Neuronal stem cell (in vitro differentiated cells): ENCODE results near the gene COX8A.

ENCODE experiments used
- DNase-seq: peaks from one replicate; pipeline ENCODE4 v3.0.0-alpha.2; 2013; ENCODE audit warnings: low spot score
- H2AFZ ChIP-seq: one replicate; pipeline ENCODE4 v1.6.1; 2013; ENCODE audit warnings: mild to moderate bottlenecking, low read length, inconsistent platforms
- H2AK5ac ChIP-seq: 2 replicates; pipeline ENCODE4 v1.6.1; 2013; ENCODE audit warnings: low read depth, mild to moderate bottlenecking, inconsistent platforms, low read length, moderate library complexity, mixed read lengths
- H2BK120ac ChIP-seq: 2 replicates; pipeline ENCODE4 v1.6.1; 2013; ENCODE audit warnings: low read depth, mild to moderate bottlenecking, inconsistent platforms, low read length, moderate library complexity, mixed read lengths
- H2BK12ac ChIP-seq: one replicate; pipeline ENCODE4 v1.6.1; 2013; ENCODE audit warnings: low read length, inconsistent platforms
- H2BK15ac ChIP-seq: 2 replicates; pipeline ENCODE4 v1.6.1; 2013; ENCODE audit warnings: mild to moderate bottlenecking, low read length, inconsistent platforms, mixed read lengths
- H2BK5ac ChIP-seq: one replicate; pipeline ENCODE4 v1.6.1; 2013; ENCODE audit warnings: inconsistent platforms, mild to moderate bottlenecking, low read length, moderate library complexity
- H3K14ac ChIP-seq: one replicate; pipeline ENCODE4 v1.6.1; 2013; ENCODE audit warnings: low read length, inconsistent platforms
- H3K18ac ChIP-seq: 2 replicates; pipeline ENCODE4 v1.6.1; 2013; ENCODE audit warnings: low read length, inconsistent platforms
- H3K23ac ChIP-seq: 2 replicates; pipeline ENCODE4 v1.6.1; 2013; ENCODE audit warnings: low read depth, mild to moderate bottlenecking, mixed read lengths, low read length, inconsistent platforms; ENCODE audit not compliant: poor library complexity
- H3K27ac ChIP-seq: replicated peaks from 3 replicates; pipeline ENCODE4 v1.5.1; 2013; ENCODE audit warnings: low read length, inconsistent platforms
- H3K27me3 ChIP-seq, 3 experiments: 2 replicates each; pipeline ENCODE4 v1.6.1; 2013; ENCODE audit warnings: low read length in 3 of 3, mild to moderate bottlenecking in 2 of 3, inconsistent platforms in 1 of 3, low read depth in 1 of 3, mixed read lengths in 1 of 3, moderate library complexity in 1 of 3; ENCODE audit not compliant: control insufficient read depth in 3 of 3, insufficient read depth in 3 of 3
- H3K36me3 ChIP-seq, 2 donors: replicated peaks in 1 of 2; 2 replicates each; pipeline ENCODE4 v1.6.1; 2013; ENCODE audit warnings: low read length in 2 of 2; ENCODE audit not compliant: control insufficient read depth in 2 of 2, insufficient read depth in 2 of 2
- H3K4ac ChIP-seq: 2 replicates; pipeline ENCODE4 v1.6.1; 2013; ENCODE audit warnings: inconsistent platforms, mild to moderate bottlenecking, low read length, moderate library complexity
- H3K4me1 ChIP-seq, 2 donors: 1 replicate in 1 of 2; 2 replicates in 1 of 2; pipeline ENCODE4 v1.6.1; 2013; ENCODE audit warnings: low read length in 2 of 2, low read depth in 1 of 2; ENCODE audit not compliant: control insufficient read depth in 2 of 2, insufficient read depth in 1 of 2
- H3K4me2 ChIP-seq: one replicate; pipeline ENCODE4 v1.6.1; 2013; ENCODE audit warnings: mild to moderate bottlenecking, low read length, inconsistent platforms; ENCODE audit not compliant: insufficient read depth, poor library complexity, severe bottlenecking
- H3K4me3 ChIP-seq, 2 donors: 2 replicates each; pipeline ENCODE4 v1.5.1; 2013; ENCODE audit warnings: low read length in 2 of 2, mild to moderate bottlenecking in 2 of 2, inconsistent platforms in 1 of 2, moderate library complexity in 1 of 2
- H3K79me1 ChIP-seq: one replicate; pipeline ENCODE4 v1.6.1; 2013; ENCODE audit warnings: low read depth, mild to moderate bottlenecking, inconsistent platforms, low read length, moderate library complexity
- H3K9ac ChIP-seq: one replicate; pipeline ENCODE4 v1.6.1; 2013; ENCODE audit warnings: mild to moderate bottlenecking, low read depth, low read length, inconsistent platforms; ENCODE audit not compliant: poor library complexity
- H3K9me3 ChIP-seq, 2 donors: replicated peaks in 1 of 2; 2 replicates each; pipeline versions ENCODE3 to v1.6.1; 2013; ENCODE audit warnings: low read length in 2 of 2, mild to moderate bottlenecking in 2 of 2, inconsistent platforms in 1 of 2, low read depth in 1 of 2, mixed read lengths in 1 of 2, moderate library complexity in 1 of 2; ENCODE audit not compliant: control insufficient read depth in 2 of 2, insufficient read depth in 1 of 2
- H4K8ac ChIP-seq: one replicate; pipeline ENCODE4 v1.6.1; 2013; ENCODE audit warnings: low read depth, mild to moderate bottlenecking, inconsistent platforms, low read length, moderate library complexity
- H4K91ac ChIP-seq: one replicate; pipeline ENCODE4 v1.6.1; 2013; ENCODE audit warnings: low read length, low read depth, mild to moderate bottlenecking, inconsistent platforms; ENCODE audit not compliant: poor library complexity
- WGBS, 2 donors: extraction: QIAGEN DNeasy Blood & Tissue Kit; methylation state at CpG; one replicate each; pipeline ENCODE4 v1.1.7; 2013; ENCODE audit warnings: missing lambda C conversion rate in 2 of 2, mixed read lengths in 1 of 2; ENCODE audit not compliant: insufficient read length in 2 of 2, insufficient replicate concordance in 1 of 2; ENCODE audit errors: extremely low coverage in 2 of 2; 5-methylcytosine and 5-hydroxymethylcytosine counted together

The COX8A gene

DNA sequence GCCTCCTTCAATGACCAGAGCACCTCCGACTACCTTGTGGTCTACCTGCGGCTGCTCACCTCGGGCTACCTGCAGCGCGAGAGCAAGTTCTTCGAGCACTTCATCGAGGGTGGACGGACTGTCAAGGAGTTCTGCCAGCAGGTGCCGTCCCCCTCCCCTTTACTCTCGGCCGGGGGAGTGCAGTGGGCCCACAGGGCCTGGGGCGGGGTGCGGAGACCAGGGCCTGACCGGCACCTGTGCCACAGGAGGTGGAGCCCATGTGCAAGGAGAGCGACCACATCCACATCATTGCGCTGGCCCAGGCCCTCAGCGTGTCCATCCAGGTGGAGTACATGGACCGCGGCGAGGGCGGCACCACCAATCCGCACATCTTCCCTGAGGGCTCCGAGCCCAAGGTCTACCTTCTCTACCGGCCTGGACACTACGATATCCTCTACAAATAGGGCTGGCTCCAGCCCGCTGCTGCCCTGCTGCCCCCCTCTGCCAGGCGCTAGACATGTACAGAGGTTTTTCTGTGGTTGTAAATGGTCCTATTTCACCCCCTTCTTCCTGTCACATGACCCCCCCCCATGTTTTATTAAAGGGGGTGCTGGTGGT lies 22.8 kb downstream of the COX8A start:
- H3K18ac ChIP-seq: no peak overlapping the region

DNA sequence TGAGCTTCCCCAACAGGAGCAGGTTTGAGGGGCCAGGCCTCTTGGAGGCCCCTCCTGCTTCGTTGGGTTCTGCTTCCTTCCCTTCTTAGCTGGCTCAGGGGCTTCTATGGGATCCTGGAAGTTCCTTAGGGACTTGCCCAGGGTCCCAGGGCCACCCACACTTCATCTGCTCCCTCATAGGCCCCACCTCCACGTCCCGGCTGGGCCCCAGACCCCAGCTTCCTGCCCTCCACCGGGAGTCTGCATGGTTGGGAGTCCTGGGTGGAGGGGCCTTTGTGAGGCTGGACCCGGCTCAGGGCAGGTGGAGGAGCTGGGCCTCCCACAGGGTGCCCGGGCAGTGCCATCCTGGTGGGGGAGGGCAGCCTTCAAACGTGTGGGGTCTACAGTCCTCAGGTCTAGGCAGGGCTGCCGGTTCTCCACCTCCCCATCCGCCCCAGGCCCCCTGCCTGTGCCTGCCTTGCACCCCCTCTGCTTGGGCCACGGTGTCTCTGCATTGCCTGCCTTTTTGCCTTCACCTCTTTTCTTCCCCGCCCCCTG lies 23.4 kb downstream of the COX8A start:
- DNase-seq: no peak
- H4K91ac ChIP-seq: no peak overlapping the region
- H3K9ac ChIP-seq: peak overlapping the region; percentile 72
- H2AFZ ChIP-seq: no peak overlapping the region
- H3K36me3 ChIP-seq: peaks cover 26 to 64% of the 10 kb centered on the region in 2 donors
- H3K79me1 ChIP-seq: peaks cover 11% of the 10 kb centered on the region
- H3K14ac ChIP-seq: no peak overlapping the region
- no peak overlapping the region for H2BK120ac ChIP-seq
- no peak overlapping the region for H2BK15ac ChIP-seq
- no CpG with 5 or more reads among the region's 11 CpGs for WGBS, 2 donors
- no peak overlapping the region for H3K27ac ChIP-seq
- H4K8ac ChIP-seq: no peak overlapping the region
- H2BK12ac ChIP-seq: peak overlapping the region; percentile 46
- peak overlapping the region; percentile 96 for H2AK5ac ChIP-seq
- peaks cover 0 to 16% of the 10 kb centered on the region in 2 donors for H3K4me1 ChIP-seq
- no peak overlapping the region for H2BK5ac ChIP-seq
- peak overlapping the region; percentile 35 for H3K18ac ChIP-seq
- peak overlapping the region; percentile 96 for H3K23ac ChIP-seq
- H3K27me3 ChIP-seq: peaks cover 0 to 26% (median 0%) of the 10 kb centered on the region in 3 experiments
- no peak overlapping the region for H3K4me2 ChIP-seq
- peak overlapping the region in 1 of 2 donors; percentile 21 for H3K4me3 ChIP-seq
- no peak overlapping the region for H3K4ac ChIP-seq
- H3K9me3 ChIP-seq: no peaks in the 10 kb centered on the region

More for the DNA sequence above, 22.8 kb downstream of the COX8A start:
- no peak overlapping the region for H2BK12ac ChIP-seq
- no peak overlapping the region for H3K27ac ChIP-seq
- no peak overlapping the region for H3K23ac ChIP-seq
- no CpG with 5 or more reads among the region's 27 CpGs for WGBS, 2 donors
- no peak overlapping the region for H3K4ac ChIP-seq
- peak overlapping the region; percentile 7 for H3K9ac ChIP-seq
- H3K9me3 ChIP-seq: no peaks in the 10 kb centered on the region
- H2BK5ac ChIP-seq: no peak overlapping the region
- H3K36me3 ChIP-seq: peaks cover 27 to 66% of the 10 kb centered on the region in 2 donors
- peaks cover 12% of the 10 kb centered on the region for H3K79me1 ChIP-seq
- no peak overlapping the region for H2BK120ac ChIP-seq
- no peak overlapping the region for H2AK5ac ChIP-seq
- H3K4me2 ChIP-seq: no peak overlapping the region
- H3K4me3 ChIP-seq: no peak overlapping the region
- peak overlapping the region; percentile 64 for H3K14ac ChIP-seq
- peaks cover 0 to 24% (median 0%) of the 10 kb centered on the region in 3 experiments for H3K27me3 ChIP-seq
- no peak overlapping the region for H4K91ac ChIP-seq
- no peak overlapping the region for H2BK15ac ChIP-seq
- peaks cover 0 to 16% of the 10 kb centered on the region in 2 donors for H3K4me1 ChIP-seq
- no peak overlapping the region for H4K8ac ChIP-seq
- no peak for DNase-seq
- H2AFZ ChIP-seq: no peak overlapping the region

DNA sequence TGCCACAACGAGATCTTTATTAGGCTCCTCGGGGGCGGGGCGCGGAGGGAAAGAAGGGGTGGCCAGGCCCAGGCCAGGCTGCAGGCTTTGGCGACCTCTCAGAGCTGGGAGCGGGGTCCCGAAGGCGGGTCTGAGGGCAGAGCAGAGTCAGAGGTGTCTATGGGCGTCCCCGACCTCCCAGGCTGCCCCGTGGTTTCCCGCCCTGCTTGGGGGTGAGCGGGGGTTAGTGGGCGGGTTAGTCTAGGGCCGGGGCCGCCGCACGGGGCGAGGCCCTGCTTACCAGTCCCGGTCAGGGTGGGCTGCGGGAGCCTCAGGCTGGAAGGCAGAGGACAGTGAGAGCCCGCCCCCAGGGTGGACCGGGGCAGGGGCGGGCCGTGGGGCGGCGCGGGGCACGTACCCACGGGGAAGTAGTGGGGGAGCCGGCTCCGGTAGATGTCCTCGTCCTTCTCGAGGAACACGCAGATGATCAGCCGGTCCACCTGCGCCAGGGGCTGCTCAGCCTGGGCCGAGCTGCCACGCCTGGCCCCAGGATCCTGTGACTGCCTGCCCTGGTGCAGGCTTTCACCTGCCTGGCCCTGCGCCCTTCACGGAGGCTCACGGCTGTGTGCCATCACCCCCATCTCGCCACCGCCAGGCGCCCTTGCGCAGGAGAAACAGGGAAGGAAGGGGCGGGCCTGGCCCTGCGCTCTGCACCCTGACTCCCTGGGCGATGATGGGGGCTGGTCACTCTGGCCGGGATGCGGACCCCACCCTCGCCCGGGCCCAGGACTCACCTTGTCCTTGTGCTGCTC lies 24.3 kb downstream of the COX8A start:
- H3K18ac ChIP-seq: peak overlapping the region; percentile 94
- H3K4me2 ChIP-seq: peak overlapping the region; percentile 83
- peak overlapping the region; percentile 89 for H3K9ac ChIP-seq
- no peak overlapping the region for H3K4ac ChIP-seq
- H2AK5ac ChIP-seq: peak overlapping the region; percentile 75
- peak; percentile 32 for DNase-seq
- H3K27me3 ChIP-seq: peaks cover 0 to 26% (median 0%) of the 10 kb centered on the region in 3 experiments
- H4K8ac ChIP-seq: no peak overlapping the region
- H3K23ac ChIP-seq: peak overlapping the region; percentile 96
- peaks cover 22 to 58% of the 10 kb centered on the region in 2 donors for H3K36me3 ChIP-seq
- H3K14ac ChIP-seq: peak overlapping the region; percentile 97
- peak overlapping the region; percentile 75 for H2BK5ac ChIP-seq
- H3K4me1 ChIP-seq: peaks cover 0 to 16% of the 10 kb centered on the region in 2 donors
- no peak overlapping the region for H2BK12ac ChIP-seq
- H4K91ac ChIP-seq: peak overlapping the region; percentile 9
- H2AFZ ChIP-seq: no peak overlapping the region
- H2BK120ac ChIP-seq: peak overlapping the region; percentile 99
- H2BK15ac ChIP-seq: peak overlapping the region; percentile 78
- H3K27ac ChIP-seq: no peak overlapping the region
- WGBS, 2 donors: no CpG with 5 or more reads among the region's 54 CpGs
- peaks cover 9% of the 10 kb centered on the region for H3K79me1 ChIP-seq
- peak overlapping the region in 1 of 2 donors; percentile 67 for H3K4me3 ChIP-seq
- no peaks in the 10 kb centered on the region for H3K9me3 ChIP-seq
